ENCODE measurements around the gene P2RY12. TPM values are rescaled to one million over a fixed set of nuclear protein-coding genes. Genes with fewer than 3 reads are reported as not detected.
"Not testable (repeated sequence)": the region's sequence is repeated elsewhere in the genome, so short reads cannot be mapped to it uniquely, and the experiment has no call there.

Gene P2RY12
- total RNA-seq, 1 donor from 2014 or later = not detected

DNA sequence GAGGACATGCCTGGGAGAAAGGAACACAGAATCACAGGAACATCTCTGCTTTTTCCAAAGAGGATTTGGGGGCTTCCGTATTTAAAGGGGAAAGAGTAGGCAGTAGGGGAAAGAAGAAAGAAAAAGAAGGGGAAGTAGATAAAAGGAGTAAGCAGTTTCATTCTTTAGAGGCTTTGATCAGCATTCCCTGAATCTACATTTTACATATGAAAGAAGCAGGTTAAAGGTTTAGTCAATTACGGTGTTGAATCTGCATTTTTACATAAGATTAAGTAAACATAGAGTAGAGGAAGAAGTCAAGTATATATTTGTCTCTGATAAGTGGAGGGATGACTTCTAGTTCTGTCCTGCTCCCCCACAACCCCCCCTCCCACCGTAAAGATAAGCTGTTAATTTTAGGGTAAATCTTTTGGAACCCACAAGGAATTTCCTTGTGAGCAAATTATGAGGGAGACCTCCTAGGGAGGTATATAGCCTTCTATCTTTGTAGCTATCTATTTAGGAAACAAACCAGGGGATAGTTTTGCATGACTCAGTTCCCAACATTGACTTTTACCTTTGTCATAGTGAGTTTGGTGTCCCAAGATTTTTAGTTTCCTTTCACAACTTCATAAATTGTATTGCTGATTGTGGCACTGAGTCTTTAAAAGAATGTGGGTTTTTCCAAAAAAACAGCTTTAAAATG, 8.7 kb upstream of the P2RY12 start:
- intact Hi-C loops (cut with micrococcal nuclease) = no loop called here

DNA sequence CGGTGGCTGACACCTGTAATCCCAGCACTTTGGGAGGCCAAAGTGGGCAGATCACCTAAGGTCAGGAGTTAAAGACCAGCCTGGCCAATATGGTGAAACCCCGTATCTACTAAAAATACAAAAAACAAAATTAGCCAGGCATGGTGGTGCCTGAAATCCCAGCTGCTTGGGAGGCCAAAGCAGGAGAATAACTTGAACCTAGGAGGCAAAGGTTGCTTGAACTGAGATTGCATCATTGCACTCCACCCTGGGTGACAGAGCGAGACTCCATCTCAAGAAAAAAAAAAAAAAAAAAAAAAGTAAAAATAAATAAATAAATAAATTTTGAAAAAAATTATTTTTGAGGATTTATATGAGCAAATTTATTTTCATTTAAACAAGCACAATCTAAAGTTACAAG, 7.6 kb upstream of the P2RY12 start:
- intact Hi-C loops (cut with micrococcal nuclease) = not testable (repeated sequence)

DNA sequence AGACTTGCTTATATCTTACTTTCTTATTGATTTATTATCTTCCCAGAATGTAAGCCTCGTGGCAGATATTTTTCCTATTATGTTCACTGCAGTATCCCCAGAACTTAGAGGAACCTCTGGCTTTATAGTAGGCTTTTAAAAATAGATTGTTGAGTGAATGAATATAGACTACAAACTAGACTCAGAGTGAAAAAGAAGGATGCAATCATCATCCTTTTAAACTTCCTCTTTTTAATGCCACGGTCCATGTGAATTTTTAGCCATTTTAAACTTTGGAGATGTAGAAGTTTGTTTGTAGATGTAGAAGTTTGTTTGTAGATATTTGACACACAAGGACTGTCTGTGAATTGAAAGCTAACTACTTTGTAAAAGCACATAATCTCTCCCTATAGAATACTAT, 7.2 kb upstream of the P2RY12 start:
- intact Hi-C loops (cut with micrococcal nuclease) = no loop called here

DNA sequence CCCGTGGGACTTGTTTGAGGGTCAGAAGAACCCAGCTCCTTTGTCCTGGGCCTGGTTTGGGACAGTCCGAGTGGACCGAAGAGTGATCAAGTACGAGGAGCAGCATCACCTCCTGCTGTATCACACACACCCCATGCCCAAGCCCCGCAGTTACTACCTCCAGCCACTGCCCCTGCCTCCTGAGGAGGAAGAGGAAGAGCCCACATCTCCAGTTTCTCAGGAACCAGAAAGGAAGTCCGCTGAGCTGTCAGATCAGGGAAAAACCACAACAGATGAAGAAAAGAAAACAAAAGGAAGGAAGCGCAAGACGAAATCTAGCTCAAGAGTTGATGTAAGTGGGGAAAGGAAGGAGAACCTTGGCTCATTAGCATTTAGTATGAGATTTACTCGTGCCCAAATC, 3.3 kb upstream of the P2RY12 start:
- intact Hi-C loops (cut with micrococcal nuclease) = no loop called here

DNA sequence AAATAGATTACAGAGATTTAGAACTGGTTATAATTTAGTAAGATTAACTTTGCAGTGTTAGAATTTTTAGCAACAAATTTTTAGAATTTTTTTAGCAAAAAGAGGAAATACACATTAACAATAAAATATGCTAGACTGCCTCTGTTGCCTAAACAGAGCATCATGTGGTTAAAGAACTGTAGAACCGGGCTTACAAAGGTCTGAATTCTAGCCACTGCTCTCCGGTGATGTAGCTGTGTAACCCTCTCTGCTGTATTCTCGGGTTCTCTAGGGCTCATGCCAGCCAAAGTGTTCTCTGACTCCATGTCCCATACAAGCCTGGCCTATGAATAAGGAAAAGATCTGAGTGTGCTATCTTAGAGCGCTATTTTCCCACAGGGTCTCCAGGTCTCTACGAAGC, 2.9 kb upstream of the P2RY12 start:
- intact Hi-C loops (cut with micrococcal nuclease) = no loop called here

DNA sequence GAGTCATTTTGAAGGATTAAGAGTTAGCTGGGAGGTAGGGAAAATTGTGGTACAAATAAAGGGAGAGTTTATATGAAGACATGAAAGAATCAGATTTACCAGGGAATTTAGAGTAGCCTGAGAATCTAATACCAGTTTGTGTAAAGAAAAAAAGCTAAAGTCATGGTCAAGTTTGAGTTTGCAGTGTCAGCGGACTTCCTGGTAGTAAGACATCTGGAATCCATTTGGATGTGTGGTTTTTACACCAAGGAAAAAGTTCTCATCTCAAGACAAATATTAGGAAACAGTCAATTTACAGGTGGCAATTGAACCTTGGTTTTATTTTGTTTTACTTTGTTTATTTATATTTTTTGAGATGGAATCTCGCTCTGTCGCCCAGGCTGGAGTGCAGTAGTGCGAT, 1.5 kb upstream of the P2RY12 start:
- intact Hi-C loops (cut with micrococcal nuclease) = no loop called here

DNA sequence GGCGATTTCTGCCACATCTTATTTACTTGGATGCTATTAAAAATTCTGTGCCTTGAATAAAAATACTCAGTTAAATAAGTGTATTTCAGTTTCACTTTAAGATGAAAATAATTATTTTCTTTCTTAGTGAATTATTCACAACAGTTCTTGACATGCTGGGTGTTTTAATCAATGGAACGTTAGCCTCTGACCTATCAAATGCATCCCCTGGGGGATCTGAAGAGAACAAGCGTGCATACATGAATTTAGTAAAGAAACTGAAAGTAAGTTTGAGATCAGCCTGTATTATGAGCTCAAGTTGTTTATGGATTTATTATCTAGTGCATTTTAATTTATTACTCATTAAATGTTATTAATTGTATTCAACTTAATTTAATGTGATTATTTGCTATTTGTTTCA, 597 bp downstream of the P2RY12 start:
- intact Hi-C loops (cut with micrococcal nuclease) = no loop called here

DNA sequence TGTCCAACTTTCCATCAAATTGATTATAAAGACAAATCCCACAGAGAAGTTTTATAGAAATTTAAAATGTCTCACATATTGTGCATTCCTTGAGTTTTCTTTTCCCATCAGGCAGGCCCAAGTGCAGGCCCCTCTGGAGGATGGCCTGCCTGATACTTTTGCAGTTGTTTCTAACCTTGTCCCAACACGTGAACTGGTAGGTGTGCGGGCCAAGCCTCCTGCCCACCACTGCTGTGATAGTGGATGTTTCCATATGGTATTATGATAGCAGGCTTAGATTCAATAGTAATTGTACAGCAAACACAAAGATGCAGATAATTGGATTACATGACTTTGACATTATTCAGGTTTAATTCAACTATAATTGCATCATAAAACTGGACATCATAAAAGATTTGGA, 1.4 kb downstream of the P2RY12 start:
- intact Hi-C loops (cut with micrococcal nuclease) = no loop called here

DNA sequence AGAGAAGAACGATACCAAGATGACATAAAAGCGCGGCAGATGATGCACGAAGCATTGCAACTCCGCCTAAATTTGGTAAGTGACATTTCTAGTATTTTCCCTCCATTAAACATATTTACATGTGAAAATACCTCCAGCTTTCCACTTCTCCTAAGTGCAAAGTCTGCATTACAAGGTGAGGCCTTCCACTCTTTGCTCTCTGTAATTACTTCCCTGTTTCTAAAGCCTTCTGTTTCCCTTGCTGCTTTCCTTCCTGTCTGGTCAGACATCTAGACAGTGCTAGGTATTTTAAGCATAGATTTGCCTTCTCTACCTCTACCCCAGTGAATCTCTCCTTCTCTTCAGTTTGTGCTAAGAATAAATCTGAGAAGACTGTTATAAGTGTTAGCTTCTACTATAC, 1.9 kb downstream of the P2RY12 start:
- intact Hi-C loops (cut with micrococcal nuclease) = no loop called here

DNA sequence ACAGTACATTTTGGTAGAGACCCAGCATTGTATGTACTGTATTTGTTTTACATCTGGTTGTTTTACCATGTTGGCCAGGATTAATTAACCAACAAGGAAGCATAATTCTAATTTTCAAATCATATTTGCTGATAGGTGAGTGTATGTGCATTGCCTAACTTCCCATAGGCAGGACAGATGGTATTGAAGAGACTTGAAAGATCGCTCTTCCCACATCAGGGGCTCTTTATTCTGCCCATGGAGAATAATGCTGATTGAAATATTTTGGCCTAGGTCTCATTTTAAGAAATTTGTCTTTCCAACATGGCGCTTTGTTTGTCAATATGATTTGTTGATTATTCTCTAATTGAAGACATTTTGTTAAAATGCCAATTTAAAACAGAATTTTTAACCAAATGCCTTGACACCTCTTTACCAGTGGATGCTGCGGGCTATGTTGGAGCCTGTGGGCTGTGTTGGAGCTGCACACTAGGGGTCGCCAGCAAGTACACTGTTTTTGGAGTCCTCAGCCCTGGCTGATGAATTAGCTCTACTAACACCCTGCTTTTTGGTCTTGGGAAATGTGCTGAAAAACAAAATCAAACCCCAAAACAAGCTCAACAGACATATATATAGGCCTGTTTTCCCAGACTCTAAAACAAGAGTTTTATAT, 5.3 kb downstream of the P2RY12 start:
- intact Hi-C loops (cut with micrococcal nuclease) = no loop called here

DNA sequence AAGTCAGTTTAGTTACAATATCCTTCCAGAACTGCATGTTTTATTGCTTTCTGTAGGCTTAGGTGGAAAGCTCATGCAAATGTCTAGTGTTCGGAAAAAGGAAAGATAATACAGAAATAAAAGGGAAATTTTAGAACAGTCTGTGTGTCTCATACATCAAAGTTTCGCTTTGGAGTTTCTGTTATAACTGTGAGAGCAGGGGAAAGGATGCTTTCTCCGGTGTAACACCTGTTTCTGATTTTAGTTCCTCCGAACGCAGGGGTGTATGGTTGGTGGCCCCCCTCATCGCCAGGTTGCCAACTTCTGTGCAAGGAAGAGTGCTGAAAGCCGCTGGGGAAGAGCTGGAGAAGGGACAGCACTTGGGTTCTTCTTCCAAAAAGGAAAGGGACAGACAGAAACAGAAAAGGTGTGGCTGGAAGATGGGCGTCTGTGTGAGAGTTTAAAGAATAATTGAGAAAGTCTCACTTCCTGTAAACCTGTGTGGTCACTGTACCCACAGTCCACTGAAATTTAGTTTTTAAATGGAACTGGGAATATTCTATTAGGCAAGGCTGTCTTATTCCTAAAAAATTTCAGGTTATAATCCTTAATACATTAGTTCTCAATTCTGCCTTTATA, 6.7 kb downstream of the P2RY12 start:
- intact Hi-C loops (cut with micrococcal nuclease) = no loop called here

DNA sequence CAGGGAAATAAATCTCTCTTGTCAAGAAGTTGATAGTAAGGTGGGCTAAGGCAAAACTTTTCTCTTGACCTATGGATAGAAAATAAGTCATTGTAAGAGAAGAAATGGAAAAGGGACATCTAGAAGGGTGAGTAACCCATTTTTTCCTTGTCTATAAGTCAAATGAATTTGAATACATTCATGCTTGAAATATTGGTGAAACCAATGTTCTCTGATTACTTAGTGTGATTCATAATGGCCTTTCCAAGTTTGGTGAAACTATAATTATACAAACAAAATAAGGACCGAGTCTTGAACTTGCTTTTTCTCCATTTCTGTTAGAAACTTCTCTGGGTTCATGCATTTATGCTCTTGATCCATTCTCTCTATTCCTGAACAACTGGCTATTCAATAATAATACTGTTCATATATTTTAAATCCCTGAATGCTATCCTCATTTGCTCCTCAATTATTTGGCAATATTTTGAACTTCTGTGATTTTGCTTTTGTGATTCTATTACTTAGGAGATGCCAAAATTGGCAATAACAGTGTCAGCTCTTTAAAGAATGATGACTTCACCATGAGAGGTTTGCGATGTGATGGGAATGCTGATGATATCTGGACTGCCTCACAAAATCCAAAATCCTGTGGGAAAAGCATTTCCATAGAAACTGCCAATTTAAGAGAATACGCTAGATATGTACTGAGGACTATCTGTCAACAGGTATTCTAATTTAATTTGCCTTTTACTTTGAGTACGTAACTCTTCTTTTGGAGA, 12.3 kb downstream of the P2RY12 start:
- intact Hi-C loops (cut with micrococcal nuclease) = no loop called here

DNA sequence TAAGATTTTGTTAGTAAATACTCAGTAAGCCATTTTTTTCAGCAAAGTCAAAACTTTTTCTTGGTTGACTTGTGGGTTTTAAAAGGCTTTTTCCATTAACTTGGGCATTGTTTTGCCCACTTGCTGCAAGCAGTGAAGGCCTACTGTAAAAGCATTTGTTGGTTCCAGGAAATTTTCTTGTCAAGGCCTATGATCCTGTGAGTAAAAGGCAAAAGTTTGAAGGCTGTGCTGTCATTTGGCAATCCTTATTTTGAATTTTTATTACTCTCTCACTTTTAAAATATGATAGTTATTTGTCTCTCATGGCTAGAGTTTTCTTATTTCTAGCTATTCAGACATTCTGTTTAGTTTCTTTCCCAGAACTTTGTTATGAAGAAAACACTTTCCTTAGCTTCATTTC, 13.0 kb downstream of the P2RY12 start:
- intact Hi-C loops (cut with micrococcal nuclease) = no loop called here

DNA sequence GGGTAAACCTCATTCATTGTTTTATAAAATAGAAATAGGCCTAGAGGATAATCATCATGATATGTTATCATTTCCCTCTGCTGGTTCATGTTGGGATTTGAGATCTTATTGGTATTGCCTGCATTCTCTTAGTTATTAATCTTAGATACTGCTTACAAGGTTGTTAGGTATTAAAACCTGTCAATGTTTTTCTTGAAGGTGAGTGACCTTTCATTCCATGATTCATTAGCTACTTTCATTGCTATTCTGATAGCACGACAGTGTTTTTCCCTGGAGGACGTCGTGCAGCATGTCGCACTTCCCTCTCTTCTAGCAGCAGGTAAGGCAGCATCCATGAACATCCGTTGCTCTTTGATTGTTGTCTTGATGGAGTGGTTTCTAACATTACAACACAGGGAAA, 17.1 kb downstream of the P2RY12 start:
- intact Hi-C loops (cut with micrococcal nuclease) = no loop called here

DNA sequence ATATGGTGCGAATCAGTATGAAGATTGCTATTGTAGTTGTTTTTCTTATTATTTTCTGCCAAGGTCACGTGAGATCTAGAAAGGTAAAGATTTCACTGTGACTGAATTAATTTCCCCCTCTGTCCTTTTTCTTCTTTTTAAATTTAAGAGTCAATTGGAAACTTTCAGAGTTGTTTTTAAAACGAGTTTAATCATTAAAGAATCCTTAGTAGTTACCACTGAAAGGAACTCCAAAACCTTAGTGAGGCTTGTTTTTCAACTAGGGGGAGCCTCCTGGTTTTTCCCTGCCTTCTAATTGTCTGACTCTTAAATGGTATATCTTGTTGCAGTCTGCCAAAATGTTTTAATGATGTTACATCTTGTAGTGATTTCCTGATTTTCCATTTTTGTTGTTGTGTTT, 17.6 kb downstream of the P2RY12 start:
- intact Hi-C loops (cut with micrococcal nuclease) = no loop called here

DNA sequence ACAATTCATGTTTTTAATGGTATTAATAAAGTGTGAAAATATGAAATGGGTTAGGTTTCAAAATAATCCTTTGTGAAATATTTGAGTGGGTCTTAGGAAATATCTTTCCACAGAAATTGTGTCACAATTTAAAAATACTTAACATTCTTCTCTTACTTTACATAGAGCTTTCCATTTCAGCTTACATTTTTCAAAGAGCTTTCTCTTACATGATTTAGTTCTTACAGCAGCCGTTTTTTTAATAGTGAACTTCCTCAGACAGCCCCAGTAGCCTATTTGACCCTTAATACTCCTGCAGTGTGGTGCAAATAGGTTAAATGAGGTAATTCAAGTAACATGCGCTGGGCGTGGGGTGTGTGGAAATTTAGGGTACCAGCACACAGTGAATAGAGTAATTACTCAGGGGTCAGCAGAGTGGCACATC, 21.8 kb downstream of the P2RY12 start:
- intact Hi-C loops (cut with micrococcal nuclease) = no loop called here

DNA sequence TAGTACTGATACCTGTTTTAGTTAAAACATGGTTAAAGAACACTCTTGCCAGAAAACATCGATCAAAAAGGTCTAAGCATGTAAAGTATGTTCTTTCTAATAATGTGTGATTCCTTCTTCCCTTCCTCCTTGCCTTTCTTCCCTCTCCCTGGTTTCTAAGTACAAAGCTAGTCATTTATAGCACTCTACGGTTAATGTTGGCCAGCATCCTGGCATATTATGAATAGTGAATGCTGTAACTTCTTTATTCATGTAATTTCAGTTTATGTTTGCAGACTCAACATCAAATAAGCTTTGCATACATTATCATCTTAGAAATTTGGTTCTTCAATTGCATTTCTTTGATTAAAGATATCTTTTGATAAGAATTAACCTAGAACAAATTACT, 27.1 kb downstream of the P2RY12 start:
- intact Hi-C loops (cut with micrococcal nuclease) = no loop called here

DNA sequence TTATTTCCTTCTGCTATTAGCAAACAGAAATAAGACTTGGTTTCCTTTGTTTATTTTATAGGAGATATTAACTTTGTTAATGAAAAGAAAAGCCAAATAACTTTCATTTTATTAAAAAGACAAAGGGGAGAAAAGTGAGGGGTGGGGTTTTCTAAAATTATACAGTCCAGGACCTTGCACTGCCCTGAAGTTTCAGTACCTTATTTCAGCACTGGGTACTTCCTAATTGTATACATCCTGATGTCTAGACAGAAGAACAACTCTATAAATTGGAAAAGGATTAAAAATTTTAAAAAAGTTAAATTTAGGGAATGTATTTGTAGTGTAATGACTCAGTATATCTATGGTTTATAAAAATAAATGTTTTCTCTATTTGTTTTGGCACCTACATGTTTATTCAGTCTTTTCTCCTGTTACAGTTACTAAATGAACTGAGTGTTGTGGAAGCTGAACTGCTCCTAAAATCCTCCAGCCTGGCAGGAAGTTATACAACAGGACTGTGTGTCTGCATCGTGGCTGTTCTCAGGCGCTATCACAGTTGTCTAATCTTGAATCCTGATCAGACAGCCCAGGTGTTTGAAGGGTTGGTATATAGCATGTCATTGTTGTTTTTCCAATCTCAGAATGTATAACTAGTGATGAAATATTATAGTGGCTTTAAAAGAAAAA, 27.6 kb downstream of the P2RY12 start:
- intact Hi-C loops (cut with micrococcal nuclease) = no loop called here

DNA sequence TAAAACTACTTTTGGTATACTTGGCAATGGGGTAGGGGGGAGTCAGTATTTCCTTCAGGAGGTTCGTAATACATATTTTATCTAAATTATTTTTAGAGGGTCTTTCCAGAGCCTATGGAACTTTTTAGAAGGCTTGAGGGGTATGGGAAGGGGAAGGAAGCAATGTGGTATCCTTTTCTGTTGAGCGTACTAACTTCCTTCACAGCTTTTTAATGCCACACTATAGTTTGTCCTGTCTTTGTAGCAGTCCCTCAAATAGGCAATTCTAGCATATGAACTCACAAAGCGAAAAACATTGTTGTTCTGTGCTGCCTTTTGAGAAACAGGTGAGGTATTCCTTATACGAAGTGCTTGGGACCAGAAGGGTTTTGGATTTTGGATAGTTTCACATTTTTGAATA, 32.9 kb downstream of the P2RY12 start:
- intact Hi-C loops (cut with micrococcal nuclease) = no loop called here

DNA sequence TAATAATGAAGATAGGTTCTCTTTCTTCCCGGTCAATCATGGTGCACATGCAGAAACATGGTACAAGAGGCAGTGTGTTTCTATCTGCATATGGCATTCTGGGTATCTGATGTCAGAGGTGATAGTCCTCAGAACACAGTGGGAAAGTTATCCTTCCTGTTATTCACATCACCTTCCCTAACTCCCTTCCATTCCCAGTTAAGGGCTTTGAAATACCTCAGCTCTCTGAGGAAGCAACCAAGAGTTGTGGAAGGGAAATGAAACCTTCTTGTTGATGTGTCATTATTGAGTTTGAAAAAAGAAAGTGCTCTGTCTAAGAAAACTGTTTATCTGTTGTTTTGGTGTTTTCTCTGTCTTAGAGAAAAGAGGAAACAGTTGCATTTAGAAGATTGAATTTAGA, 33.3 kb downstream of the P2RY12 start:
- intact Hi-C loops (cut with micrococcal nuclease) = no loop called here

DNA sequence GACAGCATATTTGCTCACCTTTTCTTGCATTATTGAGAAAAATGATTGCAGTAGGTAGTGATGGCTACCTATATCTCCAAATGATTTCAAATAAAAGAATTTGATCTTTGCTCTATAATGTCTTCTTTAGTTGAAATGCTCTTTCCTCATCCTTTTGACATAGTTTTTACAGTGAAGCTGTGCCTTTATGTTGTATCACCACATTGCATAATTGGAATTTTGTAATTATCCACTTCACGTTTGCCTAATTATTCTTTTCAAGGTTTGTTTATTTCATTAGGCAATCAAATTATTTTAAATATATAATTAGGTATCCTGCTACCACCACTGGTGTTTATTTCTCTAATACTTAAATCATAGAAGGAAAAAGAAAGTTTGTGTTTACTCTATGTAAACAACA, 33.9 kb downstream of the P2RY12 start:
- intact Hi-C loops (cut with micrococcal nuclease) = no loop called here

DNA sequence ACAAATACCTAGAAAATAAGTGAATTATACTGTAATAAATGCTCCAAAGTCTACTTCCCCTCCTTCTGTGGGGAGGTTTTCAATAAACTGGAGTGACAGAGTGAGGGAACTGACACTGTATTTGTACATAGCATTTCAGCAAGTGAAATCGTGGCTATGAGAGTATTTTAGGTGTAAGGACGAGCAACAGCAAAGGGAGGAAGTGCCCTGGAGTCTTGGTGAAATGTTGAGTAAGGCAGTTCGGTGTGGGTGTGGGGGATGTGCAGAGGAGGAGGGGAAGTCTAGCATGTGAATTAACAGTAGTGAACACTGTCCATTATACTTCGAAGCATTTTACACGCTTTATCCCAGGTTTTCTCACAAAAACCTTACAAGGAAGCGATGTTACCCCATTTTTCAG, 37.1 kb downstream of the P2RY12 start:
- intact Hi-C loops (cut with micrococcal nuclease) = no loop called here

All from T-helper 2 cell treated with Interferon-gamma antibody and Interleukin-4, amounts not matched to agents 100 ng/mL and 5 ng/mL, for 36 hours (primary cell).